ENCODE results near the gene ST7. TPM values are rescaled to one million over a fixed set of nuclear protein-coding genes. Genes with fewer than 3 reads are reported as not detected.
"Not testable (repeated sequence)": the region's sequence is repeated elsewhere in the genome, so short reads cannot be mapped to it uniquely, and the experiment has no call there.

ST7 gene
- total RNA-seq, 2 experiments from 2014 or later, result 6.7 to 7.4 TPM

DNA sequence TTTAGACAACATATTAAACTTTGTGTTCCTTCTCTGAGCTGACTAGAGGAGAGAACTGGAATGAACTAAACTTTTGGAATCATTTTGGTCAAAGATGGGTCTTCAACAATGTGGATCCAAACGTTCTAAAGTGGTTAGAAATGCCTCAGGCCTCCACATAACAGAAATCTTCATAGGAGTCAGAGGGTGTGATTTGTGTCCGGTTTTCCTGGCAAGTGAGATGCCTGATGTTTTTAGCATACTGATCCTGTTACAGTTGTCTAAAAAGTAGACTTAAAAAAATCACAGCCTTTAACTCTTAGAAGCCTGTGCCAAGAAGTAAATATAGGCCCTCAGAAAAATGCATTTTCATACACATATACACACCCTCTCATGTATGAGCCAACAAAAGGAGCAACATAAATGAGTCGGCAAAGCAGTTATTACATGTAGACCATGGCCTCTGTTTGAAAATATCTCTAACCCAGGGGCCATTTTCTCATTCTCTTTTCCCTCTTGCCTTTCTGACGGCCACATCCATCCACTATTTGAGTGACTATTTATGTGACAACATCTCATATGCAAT is 64.5 kb downstream of the ST7 start:
- CTCF ChIA-PET, result no interaction called here

GRCh38 chr7:117018713-117019112 is 65.4 kb downstream of the ST7 start:
- H3K9me3 Mint-ChIP-seq, result no peaks in the 10 kb centered on the region
- ChIA-PET POLR2A (no interaction called here), CTCF (interaction anchor here (0.6 kb wide), 1 partner anchor 283 kb away, joined by 3 read pairs; no protein-coding TSS in a partner anchor)
- no peak overlapping the region for H3K27ac Mint-ChIP-seq
- H3K36me3 Mint-ChIP-seq (ENCODE audit: low read depth), result peaks cover 2% of the 10 kb centered on the region
- H3K4me1 Mint-ChIP-seq, result peaks cover 15% of the 10 kb centered on the region
- peaks cover 9% of the 10 kb centered on the region for H3K27me3 Mint-ChIP-seq
- no peak overlapping the region for H3K4me3 Mint-ChIP-seq
- DNase-seq, result no peak

More for the DNA sequence above, 64.5 kb downstream of the ST7 start:
- H3K4me3 Mint-ChIP-seq, result no peak overlapping the region
- DNase-seq, result no peak
- peaks cover 9% of the 10 kb centered on the region for H3K27me3 Mint-ChIP-seq
- H3K9me3 Mint-ChIP-seq, result no peaks in the 10 kb centered on the region
- no peak overlapping the region for H3K27ac Mint-ChIP-seq
- H3K4me1 Mint-ChIP-seq, result peaks cover 12% of the 10 kb centered on the region
- POLR2A ChIA-PET, result no interaction called here
- peaks cover 2% of the 10 kb centered on the region for H3K36me3 Mint-ChIP-seq (ENCODE audit: low read depth)

DNA sequence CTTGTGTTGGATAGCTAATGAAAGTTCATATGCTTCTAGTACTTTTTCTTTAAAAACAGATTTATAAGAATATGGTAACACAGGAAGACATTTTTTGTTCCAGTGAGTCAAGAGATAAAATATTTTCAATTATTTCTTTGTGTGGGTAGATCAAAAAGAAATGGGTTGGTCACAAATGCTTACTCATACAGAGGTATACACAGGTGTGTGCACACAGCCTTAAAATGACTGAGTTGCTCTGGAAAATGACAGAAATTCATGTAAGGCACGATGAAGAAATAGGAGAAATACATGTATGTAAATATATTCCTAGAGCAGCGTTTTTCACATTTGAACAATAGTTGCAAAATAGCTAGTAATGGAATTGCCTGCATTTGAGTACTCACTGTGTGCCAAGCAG is 66.0 kb downstream of the ST7 start:
- POLR2A ChIA-PET, result no interaction called here
- no peak for DNase-seq
- Mint-ChIP-seq H3K27me3 (peaks cover 6% of the 10 kb centered on the region), H3K4me1 (peaks cover 14% of the 10 kb centered on the region), H3K27ac (no peak overlapping the region), H3K4me3 (no peak overlapping the region), H3K9me3 (no peaks in the 10 kb centered on the region), H3K36me3 (ENCODE audit: low read depth) (peaks cover 2% of the 10 kb centered on the region)
- CTCF ChIA-PET, result interaction anchor here (0.6 kb wide), 1 partner anchor 282 kb away, joined by 3 read pairs; no protein-coding TSS in a partner anchor

- H3K36me3 Mint-ChIP-seq (ENCODE audit: low read depth), result peaks cover 2% of the 10 kb centered on the region
- H3K27me3 Mint-ChIP-seq, result peaks cover 6% of the 10 kb centered on the region
- H3K4me3 Mint-ChIP-seq, result no peak overlapping the region
- no peak overlapping the region for H3K27ac Mint-ChIP-seq
- ChIA-PET POLR2A (no interaction called here), CTCF (no interaction called here)
- DNase-seq, result no peak
- peaks cover 12% of the 10 kb centered on the region for H3K4me1 Mint-ChIP-seq
- no peaks in the 10 kb centered on the region for H3K9me3 Mint-ChIP-seq
These were observed 66.7 kb downstream of the ST7 start for GRCh38 chr7:117019786-117020590.

DNA sequence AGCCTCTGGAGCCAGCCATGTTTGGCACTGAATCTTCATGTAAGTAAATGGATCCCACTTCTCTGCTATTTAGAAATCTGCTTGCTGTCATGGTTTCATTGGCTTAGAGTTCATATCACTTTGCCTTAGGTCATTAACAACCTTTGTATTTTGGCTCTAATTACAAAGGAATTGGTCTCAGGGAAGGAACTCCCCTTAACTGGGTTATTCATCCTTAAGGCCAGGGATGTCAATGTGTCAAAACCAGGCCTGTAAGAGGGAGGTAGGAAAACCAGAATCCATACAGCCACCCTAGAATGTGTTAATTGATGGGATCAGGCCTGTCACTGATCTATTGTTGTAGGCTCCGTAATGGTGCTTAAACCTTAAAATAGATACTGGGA is 67.3 kb downstream of the ST7 start:
- DNase-seq, result no peak
- ChIA-PET POLR2A (no interaction called here), CTCF (no interaction called here)
- H3K36me3 Mint-ChIP-seq (ENCODE audit: low read depth), result peaks cover 2% of the 10 kb centered on the region
- no peak overlapping the region for H3K27ac Mint-ChIP-seq
- H3K27me3 Mint-ChIP-seq, result peaks cover 6% of the 10 kb centered on the region
- H3K4me1 Mint-ChIP-seq, result peaks cover 11% of the 10 kb centered on the region
- H3K4me3 Mint-ChIP-seq, result no peak overlapping the region
- H3K9me3 Mint-ChIP-seq, result no peaks in the 10 kb centered on the region

GRCh38 chr7:117021366-117021765 is 68.1 kb downstream of the ST7 start:
- ChIA-PET CTCF (no interaction called here), POLR2A (interaction anchor here (1.2 kb wide), 1 partner anchor 10 kb away, joined by 3 read pairs; no protein-coding TSS in a partner anchor)
- Mint-ChIP-seq H3K36me3 (ENCODE audit: low read depth) (peaks cover 2% of the 10 kb centered on the region), H3K4me3 (no peak overlapping the region), H3K9me3 (no peaks in the 10 kb centered on the region), H3K27me3 (peaks cover 6% of the 10 kb centered on the region), H3K4me1 (peaks cover 11% of the 10 kb centered on the region), H3K27ac (no peak overlapping the region)
- DNase-seq, result no peak

DNA sequence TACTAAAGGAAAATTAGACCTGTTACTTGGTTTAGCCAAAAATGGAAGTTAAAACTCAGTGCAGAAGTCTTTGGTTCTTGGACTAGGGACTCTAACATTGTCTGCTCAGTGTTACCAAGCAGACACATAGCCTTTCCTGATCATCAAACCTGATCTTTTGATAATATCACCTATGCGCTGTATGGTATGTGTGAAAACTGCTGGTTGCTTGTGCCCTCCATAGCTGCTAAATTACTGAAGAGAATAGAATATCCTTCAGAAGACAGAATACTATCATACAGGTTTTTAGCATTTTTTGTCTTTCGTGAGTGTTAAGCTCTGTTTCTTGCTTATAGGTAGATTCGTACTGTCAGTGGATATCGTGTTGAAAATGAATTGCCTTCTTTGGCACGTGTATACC is 68.7 kb downstream of the ST7 start:
- H3K4me3 Mint-ChIP-seq, result no peak overlapping the region
- ChIA-PET CTCF (no interaction called here), POLR2A (interaction anchor here (1.2 kb wide), 1 partner anchor 11 kb away, joined by 3 read pairs; no protein-coding TSS in a partner anchor)
- H3K36me3 Mint-ChIP-seq (ENCODE audit: low read depth), result peaks cover 2% of the 10 kb centered on the region
- no peaks in the 10 kb centered on the region for H3K9me3 Mint-ChIP-seq
- no peak for DNase-seq
- no peak overlapping the region for H3K27ac Mint-ChIP-seq
- H3K27me3 Mint-ChIP-seq, result peaks cover 5% of the 10 kb centered on the region
- peaks cover 10% of the 10 kb centered on the region for H3K4me1 Mint-ChIP-seq

- Mint-ChIP-seq H3K36me3 (ENCODE audit: low read depth) (no peaks in the 10 kb centered on the region), H3K9me3 (no peaks in the 10 kb centered on the region), H3K27me3 (no peaks in the 10 kb centered on the region), H3K27ac (no peak overlapping the region), H3K4me1 (peaks cover 6% of the 10 kb centered on the region), H3K4me3 (no peak overlapping the region)
- POLR2A ChIA-PET, result no interaction called here
- no peak for DNase-seq
- CTCF ChIA-PET, result no interaction called here
These were observed 70.1 kb downstream of the ST7 start for GRCh38 chr7:117023325-117023854.

DNA sequence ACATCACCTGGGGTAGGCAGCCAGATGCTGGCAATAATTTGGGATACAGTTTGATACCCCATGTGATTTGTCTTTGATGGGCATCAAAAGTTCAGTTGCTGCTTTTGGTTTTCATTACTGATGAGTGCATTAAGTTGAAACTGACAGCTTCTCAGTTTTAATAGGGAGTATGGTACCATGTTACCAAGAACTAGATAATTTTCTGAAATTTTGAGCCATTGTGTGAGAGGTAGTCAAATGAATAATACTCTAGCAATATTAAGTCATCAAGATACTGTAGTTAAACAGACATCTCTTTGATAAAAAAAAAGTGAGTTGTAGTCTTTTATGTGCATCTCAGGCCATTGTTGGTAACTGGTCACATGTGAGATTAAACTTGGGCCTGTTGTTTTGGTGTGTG is 71.5 kb downstream of the ST7 start:
- Mint-ChIP-seq H3K9me3 (no peaks in the 10 kb centered on the region), H3K27me3 (no peaks in the 10 kb centered on the region), H3K36me3 (ENCODE audit: low read depth) (no peaks in the 10 kb centered on the region), H3K4me1 (peaks cover 6% of the 10 kb centered on the region), H3K27ac (no peak overlapping the region), H3K4me3 (no peak overlapping the region)
- POLR2A ChIA-PET, result interaction anchor here (1.0 kb wide), 1 partner anchor 71 kb away, joined by 3 read pairs; the partner anchor contains the start of gene ST7
- DNase-seq, result no peak
- CTCF ChIA-PET, result interaction anchor here (0.9 to 1.1 kb wide), 2 partner anchors 13 to 25 kb away, joined by 3 read pairs; no protein-coding TSS in a partner anchor

DNA sequence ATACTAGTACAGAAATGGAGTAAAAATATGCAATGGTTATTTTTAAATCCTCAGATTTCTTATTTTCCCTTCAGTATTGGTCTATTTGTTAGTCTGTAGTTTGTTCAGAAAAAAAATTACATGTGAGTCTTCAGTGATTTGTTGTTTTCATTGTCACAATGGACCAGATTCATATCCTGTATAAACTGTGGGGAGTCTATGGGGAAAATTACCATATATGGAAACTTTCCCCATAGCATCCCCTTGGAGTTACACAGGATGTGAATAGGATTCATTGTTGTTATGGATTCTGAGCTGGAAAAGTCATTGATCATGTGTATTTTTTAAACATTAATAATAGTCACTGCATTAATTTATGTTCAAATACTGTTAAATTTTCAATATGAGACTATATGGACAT is 72.6 kb downstream of the ST7 start:
- no peak overlapping the region for H3K27ac Mint-ChIP-seq
- no peaks in the 10 kb centered on the region for H3K36me3 Mint-ChIP-seq (ENCODE audit: low read depth)
- no peak for DNase-seq
- POLR2A ChIA-PET, result no interaction called here
- no peaks in the 10 kb centered on the region for H3K27me3 Mint-ChIP-seq
- peaks cover 3% of the 10 kb centered on the region for H3K9me3 Mint-ChIP-seq
- CTCF ChIA-PET, result interaction anchor here (0.5 to 1.1 kb wide), 2 partner anchors 26 to 39 kb away, joined by 3 read pairs; no protein-coding TSS in a partner anchor
- peaks cover 6% of the 10 kb centered on the region for H3K4me1 Mint-ChIP-seq
- H3K4me3 Mint-ChIP-seq, result no peak overlapping the region

DNA sequence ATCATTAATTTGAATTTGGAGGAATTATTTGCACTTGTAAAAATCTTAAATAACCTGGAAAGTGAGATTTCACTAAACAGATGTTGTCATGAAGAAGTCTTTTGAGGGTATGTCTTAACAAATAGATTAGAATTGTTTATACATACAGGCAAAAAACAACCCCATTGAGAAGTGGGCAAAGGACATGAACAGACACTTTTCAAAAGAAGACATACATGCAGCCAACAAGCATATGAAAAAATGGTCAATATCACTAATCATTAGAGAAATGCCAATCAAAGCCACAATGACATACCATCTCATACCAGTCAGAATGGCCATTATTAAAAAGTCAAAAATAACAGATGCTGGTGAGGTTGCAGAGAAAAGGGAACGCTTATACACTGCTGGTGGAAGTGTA is 77.0 kb downstream of the ST7 start:
- DNase-seq; H3K4me3 Mint-ChIP-seq; H3K36me3 Mint-ChIP-seq (ENCODE audit: low read depth); H3K9me3 Mint-ChIP-seq; H3K27me3 Mint-ChIP-seq; POLR2A ChIA-PET; H3K27ac Mint-ChIP-seq; H3K4me1 Mint-ChIP-seq; CTCF ChIA-PET: not testable (repeated sequence)

GRCh38 chr7:117030793-117031192 is 77.5 kb downstream of the ST7 start:
- CTCF ChIA-PET; H3K27me3 Mint-ChIP-seq; H3K36me3 Mint-ChIP-seq (ENCODE audit: low read depth); DNase-seq; H3K4me1 Mint-ChIP-seq; POLR2A ChIA-PET; H3K9me3 Mint-ChIP-seq; H3K4me3 Mint-ChIP-seq; H3K27ac Mint-ChIP-seq: not testable (repeated sequence)

GRCh38 chr7:117032810-117033209 is 79.5 kb downstream of the ST7 start:
- Mint-ChIP-seq H3K4me3 (no peak overlapping the region), H3K9me3 (peaks cover 3% of the 10 kb centered on the region), H3K36me3 (ENCODE audit: low read depth) (no peaks in the 10 kb centered on the region), H3K27ac (no peak overlapping the region), H3K4me1 (no peaks in the 10 kb centered on the region), H3K27me3 (no peaks in the 10 kb centered on the region)
- ChIA-PET CTCF (no interaction called here), POLR2A (no interaction called here)
- no peak for DNase-seq

All from activated CD4-positive, alpha-beta memory T cell treated with anti-CD3 and anti-CD28 coated beads, Interleukin-2, amount 10 ng/mL, durations not matched to agents 7 days and 5 days (primary cell).